ENCODE results near the gene TRIM7. TPM values are rescaled to one million over a fixed set of nuclear protein-coding genes. Genes with fewer than 3 reads are reported as not detected.

TRIM7 gene
- total and polyA plus RNA-seq, 2 of the 4 experiments (the other 2 are of a cell fraction) = 0.54 to 1.0 TPM

DNA sequence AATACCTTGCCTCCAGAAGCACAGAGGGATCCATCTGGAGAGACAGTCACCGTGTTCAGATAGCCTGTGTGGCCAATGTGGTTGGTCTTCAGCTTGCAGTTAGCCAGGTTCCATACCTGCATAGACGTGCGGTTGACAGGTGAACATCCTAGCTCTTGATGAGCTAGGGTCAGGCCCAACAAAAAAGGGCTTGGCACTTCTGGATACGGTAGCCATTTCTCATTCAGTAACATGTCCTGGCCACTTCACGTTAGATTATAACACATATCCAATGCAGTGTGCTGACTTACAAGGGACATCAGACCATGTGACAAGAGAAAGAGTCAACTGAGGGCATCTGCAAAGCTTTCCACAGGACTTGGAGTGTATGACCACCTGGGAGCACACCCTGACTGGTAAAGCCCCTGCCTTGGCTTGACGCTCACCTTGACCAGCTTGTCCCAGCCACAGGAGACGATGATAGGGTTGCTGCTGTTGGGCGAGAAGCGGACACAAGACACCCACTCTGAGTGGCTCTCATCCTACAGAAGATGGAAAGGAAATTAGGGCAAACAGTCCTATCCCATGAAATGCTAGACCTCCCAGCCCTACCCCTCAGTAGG is 34.2 kb upstream of the TRIM7 start (continued):
- TF ChIP-seq RFX5 (IDR thresholded peaks at IDR 0.05; ENCODE audit: low read depth, low read length) = no peak
- TF ChIP-seq CEBPB (IDR thresholded peaks at IDR 0.05; ENCODE audit: low read depth, low read length) = no peak
- no peak for TF ChIP-seq NFE2L2 (IDR thresholded peaks at IDR 0.05; ENCODE audit: low read depth, low read length)
- TF ChIP-seq CHD1 (IDR thresholded peaks at IDR 0.05; ENCODE audit: low read depth, low read length) = no peak

GRCh38 chr5:181237729-181238385 is 32.9 kb upstream of the TRIM7 start:
- Histone ChIP-seq H2BK120ac (ENCODE audit: low read depth, low read length) (no peak overlapping the region), H3K36me3 (ENCODE audit: control insufficient read depth, insufficient read depth, low read length) (peaks cover 83% of the 10 kb centered on the region), H3K9me3 (ENCODE audit: control insufficient read depth, insufficient read depth, low read length) (no peaks in the 10 kb centered on the region), H4K20me1 (ENCODE audit: insufficient read depth, low read length) (peaks cover 94% of the 10 kb centered on the region), H3K4me2 (ENCODE audit: low read depth, low read length) (no peak overlapping the region), H3K27ac (ENCODE audit: insufficient read depth, low read length) (no peak overlapping the region), H3K4ac (ENCODE audit: low read depth, low read length) (no peak overlapping the region), H3K4me3 (ENCODE audit: insufficient read depth, low read depth, low read length) (no peak overlapping the region), H3K56ac (ENCODE audit: extremely low read depth, insufficient read depth, low read length) (no peak overlapping the region), H3K79me1 (ENCODE audit: low read depth in 1 of 2, low read length in 2 of 2) (peaks cover 12 to 52% of the 10 kb centered on the region in 2 experiments), H4K91ac (ENCODE audit: insufficient read depth, low read depth, low read length) (no peak overlapping the region), H2BK5ac (ENCODE audit: low read depth, low read length, poor library complexity, severe bottlenecking) (no peak overlapping the region), H2BK15ac (ENCODE audit: low read depth, low read length) (no peak overlapping the region), H3K14ac (replicated peaks; ENCODE audit: low read depth, low read length) (no peak overlapping the region), H3K9ac (ENCODE audit: low read depth, low read length) (no peak overlapping the region), H2AK5ac (ENCODE audit: low read depth, low read length) (no peak overlapping the region), H3K27me3 (ENCODE audit: control insufficient read depth, insufficient read depth, low read length) (no peaks in the 10 kb centered on the region), H2AK9ac (replicated peaks; ENCODE audit: low read depth, low read length, poor library complexity) (no peak overlapping the region), H2AFZ (replicated peaks; ENCODE audit: low read length, poor library complexity) (no peak overlapping the region), H3K9me1 (ENCODE audit: insufficient read depth, low read length) (peaks cover 15% of the 10 kb centered on the region), H3K23ac (ENCODE audit: low read depth, low read length) (no peak overlapping the region), H3K4me1 (ENCODE audit: control insufficient read depth, insufficient read depth, low read length) (peaks cover 7% of the 10 kb centered on the region), H3K18ac (ENCODE audit: low read depth, low read length) (no peak overlapping the region), H2BK20ac (ENCODE audit: low read depth, low read length) (no peak overlapping the region), H4K8ac (ENCODE audit: low read depth in 2 of 2, low read length in 2 of 2) (no peak overlapping the region), H4K5ac (ENCODE audit: low read depth, low read length) (no peak overlapping the region)
- BruUV-seq (replicated peaks) = no TSS peak
- dilution Hi-C loops (cut with HindIII; ENCODE audit: low sequenced_read_pairs, unreplicated experiment) = no loop called here
- ChIA-PET POLR2A (ENCODE audit: unreplicated experiment) (no interaction called here), CTCF (no interaction called here)
- intact Hi-C loops (cut with micrococcal nuclease) = no loop called here
- WGBS, 2 experiments (ENCODE audit: extremely low coverage in 2 of 2, insufficient read length in 1 of 2) = 100% methylated on average over 1 of the region's 5 CpGs; no CpG with 5 or more reads in 1 of the 2 experiments
- ATAC-seq (ENCODE audit: low read depth) = no peak
- in situ Hi-C loops (cut with MboI; ENCODE audit: low sequenced_read_pairs) = no loop called here
- DNase-seq = no peak
- no peak for TF ChIP-seq ELK1 (IDR thresholded peaks at IDR 0.05; ENCODE audit: borderline replicate concordance, low read depth, low read length)
- TF ChIP-seq SMC3 (IDR thresholded peaks at IDR 0.05; ENCODE audit: low read depth, low read length) = no peak
- no peak for TF ChIP-seq CEBPB (IDR thresholded peaks at IDR 0.05; ENCODE audit: low read depth, low read length)
- no peak for TF ChIP-seq MAFK (IDR thresholded peaks at IDR 0.05; ENCODE audit: low read depth, low read length)
- TF ChIP-seq MXI1 (IDR thresholded peaks at IDR 0.05; ENCODE audit: borderline replicate concordance, low read depth, low read length) = no peak
- TF ChIP-seq BHLHE40 (IDR thresholded peaks at IDR 0.05; ENCODE audit: low read depth, low read length) = no peak
- no peak for TF ChIP-seq RCOR1 (IDR thresholded peaks at IDR 0.05; ENCODE audit: insufficient replicate concordance, low read length)
- TF ChIP-seq RAD21 (IDR thresholded peaks at IDR 0.05; ENCODE audit: low read length) = no peak
- no peak for TF ChIP-seq CTCF (conservative IDR thresholded peaks at IDR 0.05; ENCODE audit: low read depth, low read length)
- TF ChIP-seq CHD1 (IDR thresholded peaks at IDR 0.05; ENCODE audit: low read depth, low read length) = no peak
- no peak for TF ChIP-seq NFE2L2 (IDR thresholded peaks at IDR 0.05; ENCODE audit: low read depth, low read length)

Data from IMR-90 (cell line).